GM23338 (cell line): ENCODE data around the gene GC. TPM values are rescaled to one million over a fixed set of nuclear protein-coding genes. Genes with fewer than 3 reads are reported as not detected.
A peak's percentile ranks its signal among the peaks of the same experiment; 100 is the strongest.
"Not testable (repeated sequence)": the region's sequence is repeated elsewhere in the genome, so short reads cannot be mapped to it uniquely, and the experiment has no call there.

Source experiments
- ATAC-seq: fragments of 200-7000 bp; cut with Tn5 transposase; 3 replicates; pipeline ENCODE4 v1.9.1; 2020
- DNase-seq: peaks from one replicate; pipeline ENCODE4 v3.0.0-alpha.2; 2015; ENCODE audit warnings: low spot score
- H2AFZ ChIP-seq: fragments of 200-600 bp; sonication (generic); 2 replicates; pipeline ENCODE4 v1.8.0; 2016; ENCODE audit warnings: antibody characterized with exemption, mild to moderate bottlenecking, moderate library complexity
- H3F3A ChIP-seq: fragments of 200-600 bp; sonication (generic); replicated peaks from 2 replicates; pipeline ENCODE4 v1.8.0; 2017; ENCODE audit warnings: antibody characterized with exemption, mixed run types, low read depth
- H3K27ac ChIP-seq: fragments of 200-600 bp; sonication (generic); 2 replicates; pipeline ENCODE4 v1.6.1; 2016; ENCODE audit warnings: low read depth
- H3K27me3 ChIP-seq: fragments of 200-600 bp; sonication (generic); 2 replicates; pipeline ENCODE4 v1.8.0; 2016; ENCODE audit warnings: mild to moderate bottlenecking, mixed run types, moderate library complexity; ENCODE audit not compliant: insufficient read depth
- H3K36me3 ChIP-seq: fragments of 200-600 bp; sonication (generic); 2 replicates; pipeline ENCODE4 v1.8.0; 2016; ENCODE audit warnings: mild to moderate bottlenecking; ENCODE audit not compliant: insufficient read depth
- H3K4me1 ChIP-seq: fragments of 200-600 bp; sonication (generic); 2 replicates; pipeline ENCODE4 v1.8.0; 2016; ENCODE audit warnings: mild to moderate bottlenecking, moderate library complexity; ENCODE audit not compliant: insufficient read depth
- H3K4me2 ChIP-seq: fragments of 200-600 bp; sonication (generic); 2 replicates; pipeline ENCODE4 v1.7.1; 2017; ENCODE audit warnings: mixed run types
- H3K4me3 ChIP-seq: fragments of 200-600 bp; sonication (generic); 2 replicates; pipeline ENCODE4 v1.6.1; 2016; ENCODE audit warnings: mixed run types
- H3K79me2 ChIP-seq: fragments of 200-600 bp; sonication (generic); replicated peaks from 2 replicates; pipeline ENCODE4 v1.8.0; 2017; ENCODE audit warnings: mild to moderate bottlenecking; ENCODE audit not compliant: insufficient read depth
- H3K9me2 ChIP-seq: fragments of 200-600 bp; sonication (generic); 2 replicates; pipeline ENCODE4 v1.8.0; 2017; ENCODE audit not compliant: insufficient read depth
- H4K20me1 ChIP-seq: fragments of 200-600 bp; sonication (generic); replicated peaks from 2 replicates; pipeline ENCODE4 v1.8.0; 2017; ENCODE audit warnings: mild to moderate bottlenecking; ENCODE audit not compliant: insufficient read depth
- H3K27ac Mint-ChIP-seq: 2 replicates; pipeline ENCODE4 v1.8.0; 2020; ENCODE audit warnings: inconsistent platforms, mild to moderate bottlenecking, moderate library complexity, mixed read lengths
- H3K27me3 Mint-ChIP-seq: 3 replicates; pipeline ENCODE4 v1.8.0; 2022; ENCODE audit warnings: low read depth, mild to moderate bottlenecking, moderate library complexity, mixed read lengths, inconsistent platforms; ENCODE audit not compliant: insufficient read depth, poor library complexity
- H3K36me3 Mint-ChIP-seq: 3 replicates; pipeline ENCODE4 v1.8.0; 2021; ENCODE audit warnings: low read depth, mild to moderate bottlenecking, inconsistent platforms, moderate library complexity, mixed read lengths
- H3K4me1 Mint-ChIP-seq: 3 replicates; pipeline ENCODE4 v1.8.0; 2020; ENCODE audit warnings: mild to moderate bottlenecking, inconsistent platforms, mixed read lengths
- H3K4me3 Mint-ChIP-seq: 3 replicates; pipeline ENCODE4 v1.8.0; 2021; ENCODE audit warnings: moderate library complexity, mild to moderate bottlenecking, inconsistent platforms, mixed read lengths
- H3K9me3 Mint-ChIP-seq: 3 replicates; pipeline ENCODE4 v1.8.0; 2020; ENCODE audit warnings: moderate library complexity, mild to moderate bottlenecking, inconsistent platforms, mixed read lengths
- CREB1 ChIP-seq: fragments of 250-450 bp; sonication (Bioruptor Pico); IDR thresholded peaks from 2 replicates; pipeline ENCODE4 v1.5.0; 2020; ENCODE audit warnings: low read depth, mild to moderate bottlenecking, moderate library complexity
- CTCF ChIP-seq, 2 experiments: fragments of 200-600 bp in 1 of 2; sonication (generic) in 1 of 2; conservative IDR thresholded peaks; 2 replicates each; pipeline versions ENCODE4 v1.5.1 to v1.6.1; 2016 to 2017; ENCODE audit warnings: antibody characterized with exemption in 2 of 2, low read depth in 2 of 2, mild to moderate bottlenecking in 2 of 2, moderate library complexity in 1 of 2
- JUNB ChIP-seq: IDR thresholded peaks from one replicate; pipeline ENCODE4 v1.6.1; 2016; ENCODE audit warnings: antibody characterized with exemption; ENCODE audit not compliant: unreplicated experiment
- NANOG ChIP-seq: IDR thresholded peaks from 2 replicates; pipeline ENCODE4 v1.6.1; 2016; ENCODE audit warnings: antibody characterized with exemption, borderline replicate concordance
- POLR2AphosphoS5 ChIP-seq: IDR thresholded peaks from 2 replicates; pipeline ENCODE4 v1.6.1; 2016; ENCODE audit warnings: antibody characterized with exemption, low read depth
- STAT1 ChIP-seq: IDR thresholded peaks from one replicate; pipeline ENCODE4 v1.6.1; 2016; ENCODE audit warnings: antibody characterized with exemption; ENCODE audit not compliant: unreplicated experiment
- ZNF114 ChIP-seq: fragments of 250-450 bp; sonication (Bioruptor Pico); IDR thresholded peaks from 2 replicates; pipeline ENCODE4 v1.5.0; 2020; ENCODE audit warnings: mild to moderate bottlenecking, moderate library complexity
- ZNF331 ChIP-seq: fragments of 250-450 bp; sonication (Bioruptor Pico); IDR thresholded peaks from 2 replicates; pipeline ENCODE4 v1.5.0; 2020; ENCODE audit warnings: low read depth, mild to moderate bottlenecking, moderate library complexity
- polyA plus RNA-seq: library from polyadenylated mRNA; unstranded; fragments of >200 nt; fragmentation: Nextera tagmentation; extraction: Ambion mirVana; gene quantifications from 2 replicates; pipeline ENCODE4 v1.2.1, GENCODE V29; 2016
- total RNA-seq: library from RNA; depleted of rRNA; stranded (reverse); fragments of >200 nt; shearing (Covaris generic); gene quantifications from 2 replicates; pipeline ENCODE4 v1.2.3, GENCODE V29; 2014

The GC gene
- total and polyA plus RNA-seq, 2 experiments from 2014 or later = 0.21 to 1.7 TPM

GRCh38 chr4:71738782-71739181, 45.1 kb downstream of the GC start:
- H2AFZ ChIP-seq, DNase-seq, H3K79me2 ChIP-seq, H3K27ac Mint-ChIP-seq, H3K4me2 ChIP-seq, H3K27me3 ChIP-seq, H3F3A ChIP-seq, H3K9me2 ChIP-seq, H4K20me1 ChIP-seq, H3K4me3 Mint-ChIP-seq, H3K36me3 ChIP-seq, H3K27ac ChIP-seq, H3K4me3 ChIP-seq, H3K27me3 Mint-ChIP-seq, ATAC-seq, H3K4me1 ChIP-seq, H3K4me1 Mint-ChIP-seq: not testable (repeated sequence)
- H3K36me3 Mint-ChIP-seq = peaks cover 64% of the 10 kb centered on the region
- peaks cover 54% of the 10 kb centered on the region for H3K9me3 Mint-ChIP-seq

DNA sequence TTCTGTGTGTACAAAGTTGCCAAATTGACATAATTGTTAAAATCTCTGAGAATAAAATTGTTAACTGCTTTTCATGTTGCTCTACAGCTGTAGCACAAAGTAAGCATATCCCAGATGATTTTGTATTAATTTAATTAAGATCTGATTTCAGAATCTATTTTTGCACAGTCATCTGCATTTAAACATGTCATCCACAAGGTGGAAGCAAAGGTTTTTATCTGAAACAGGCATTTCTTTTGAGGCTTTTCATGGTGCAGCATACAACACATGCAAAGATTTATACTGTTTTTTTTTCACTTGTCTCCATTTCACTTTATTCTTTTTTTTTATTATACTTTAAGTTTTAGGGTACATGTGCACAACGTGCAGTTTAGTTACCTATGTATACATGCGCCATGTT, 51.2 kb downstream of the GC start:
- no peak for TF ChIP-seq ZNF114
- no peak for TF ChIP-seq STAT1
- TF ChIP-seq ZNF331 = no peak
- no peak for TF ChIP-seq NANOG
- TF ChIP-seq CTCF (conservative IDR thresholded peaks at IDR 0.05; ENCODE audit: low read depth in 2 of 2) = peak; percentile 70 to 78
- ATAC-seq = no peak

DNA sequence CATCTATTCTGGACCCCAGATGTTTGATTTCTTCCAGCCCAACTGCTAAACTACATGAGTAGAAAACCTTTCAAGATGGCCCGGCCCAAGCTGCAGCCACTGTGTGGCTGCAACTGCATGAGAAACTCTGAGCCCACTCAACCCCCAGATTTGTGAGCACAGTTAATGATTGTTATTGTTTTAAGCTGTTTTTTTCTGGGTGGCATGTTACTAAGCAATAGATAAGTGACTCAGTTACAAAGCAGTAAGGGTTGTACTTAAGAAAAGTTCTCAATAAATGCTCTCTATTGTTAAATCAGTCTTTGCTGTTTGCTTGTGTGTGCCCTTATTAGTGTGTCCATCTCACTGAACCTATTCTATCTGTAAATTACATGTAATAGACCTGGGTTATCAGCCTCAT, 51.8 kb downstream of the GC start:
- peaks cover 41% of the 10 kb centered on the region for H3K9me3 Mint-ChIP-seq
- H3K36me3 Mint-ChIP-seq = peaks cover 46% of the 10 kb centered on the region
- peaks cover 2% of the 10 kb centered on the region for H3K27me3 Mint-ChIP-seq
- no peak for DNase-seq
- no peaks in the 10 kb centered on the region for H3F3A ChIP-seq
- H3K9me2 ChIP-seq = no peaks in the 10 kb centered on the region
- H2AFZ ChIP-seq = peak overlapping the region; percentile 2; the same call in 1 of the 2 replicates
- no peaks in the 10 kb centered on the region for H3K4me1 Mint-ChIP-seq
- no peaks in the 10 kb centered on the region for H3K27me3 ChIP-seq
- H3K79me2 ChIP-seq = no peaks in the 10 kb centered on the region
- no peak overlapping the region for H3K27ac ChIP-seq
- H3K4me3 Mint-ChIP-seq = no peak overlapping the region
- H3K27ac Mint-ChIP-seq = peak overlapping the region; percentile 94
- ATAC-seq = no peak
- H3K4me1 ChIP-seq = no peaks in the 10 kb centered on the region
- H3K36me3 ChIP-seq = no peaks in the 10 kb centered on the region; the same call in 1 of the 2 replicates
- no peaks in the 10 kb centered on the region for H4K20me1 ChIP-seq
- H3K4me3 ChIP-seq = no peak overlapping the region
- no peak overlapping the region for H3K4me2 ChIP-seq
- no peak for TF ChIP-seq ZNF114
- no peak for TF ChIP-seq NANOG
- TF ChIP-seq JUNB = no peak
- no peak for TF ChIP-seq POLR2AphosphoS5
- TF ChIP-seq CTCF (conservative IDR thresholded peaks at IDR 0.05; ENCODE audit: low read depth in 2 of 2) = no peak
- no peak for TF ChIP-seq CREB1 (CRISPR knock-in tag)

More for the DNA sequence above, 51.2 kb downstream of the GC start:
- Mint-ChIP-seq H3K27me3 (peaks cover 2% of the 10 kb centered on the region), H3K4me1 (no peaks in the 10 kb centered on the region), H3K4me3 (no peak overlapping the region), H3K9me3 (peaks cover 45% of the 10 kb centered on the region), H3K27ac (peak overlapping the region; percentile 94; the same call in 1 of the 2 replicates), H3K36me3 (peaks cover 50% of the 10 kb centered on the region)
- Histone ChIP-seq H3K27ac (no peak overlapping the region), H3K79me2 (no peaks in the 10 kb centered on the region), H3K4me1 (no peaks in the 10 kb centered on the region), H3K9me2 (no peaks in the 10 kb centered on the region), H3K27me3 (no peaks in the 10 kb centered on the region), H3K4me2 (no peak overlapping the region), H3F3A (no peaks in the 10 kb centered on the region), H4K20me1 (no peaks in the 10 kb centered on the region), H2AFZ (no peak overlapping the region), H3K36me3 (no peaks in the 10 kb centered on the region; the same call in 1 of the 2 replicates), H3K4me3 (no peak overlapping the region)
- peak; percentile 69 for DNase-seq
